Activated naive CD4-positive, alpha-beta T cell treated with anti-CD3 and anti-CD28 coated beads, Interleukin-2, amount 50 U/mL, for 24 hours (primary cell): ENCODE data around the gene SNRPD2.
A peak's percentile ranks its signal among the peaks of the same experiment; 100 is the strongest.
"Not testable (repeated sequence)": the region's sequence is repeated elsewhere in the genome, so short reads cannot be mapped to it uniquely, and the experiment has no call there.

Experiments
- H3K27ac Mint-ChIP-seq: one replicate; pipeline ENCODE4 v1.8.0; 2021; ENCODE audit warnings: mild to moderate bottlenecking, mixed read lengths
- H3K27me3 Mint-ChIP-seq: one replicate; pipeline ENCODE4 v1.8.0; 2021; ENCODE audit warnings: mixed read lengths
- H3K36me3 Mint-ChIP-seq: one replicate; pipeline ENCODE4 v1.8.0; 2021; ENCODE audit warnings: mixed read lengths
- H3K4me1 Mint-ChIP-seq: one replicate; pipeline ENCODE4 v1.8.0; 2021; ENCODE audit warnings: mixed read lengths
- H3K4me3 Mint-ChIP-seq: one replicate; pipeline ENCODE4 v1.8.0; 2021; ENCODE audit warnings: mild to moderate bottlenecking, mixed read lengths
- H3K9me3 Mint-ChIP-seq: one replicate; pipeline ENCODE4 v1.8.0; 2021; ENCODE audit warnings: mixed read lengths

SNRPD2 gene

GRCh38 chr19:45711851-45712698 lies 20.3 kb upstream of the SNRPD2 start:
- H3K27ac Mint-ChIP-seq, result no peak overlapping the region
- H3K9me3 Mint-ChIP-seq, result no peaks in the 10 kb centered on the region
- no peaks in the 10 kb centered on the region for H3K27me3 Mint-ChIP-seq
- H3K4me3 Mint-ChIP-seq, result no peak overlapping the region
- H3K4me1 Mint-ChIP-seq, result peaks cover 41% of the 10 kb centered on the region
- peaks cover 4% of the 10 kb centered on the region for H3K36me3 Mint-ChIP-seq

DNA sequence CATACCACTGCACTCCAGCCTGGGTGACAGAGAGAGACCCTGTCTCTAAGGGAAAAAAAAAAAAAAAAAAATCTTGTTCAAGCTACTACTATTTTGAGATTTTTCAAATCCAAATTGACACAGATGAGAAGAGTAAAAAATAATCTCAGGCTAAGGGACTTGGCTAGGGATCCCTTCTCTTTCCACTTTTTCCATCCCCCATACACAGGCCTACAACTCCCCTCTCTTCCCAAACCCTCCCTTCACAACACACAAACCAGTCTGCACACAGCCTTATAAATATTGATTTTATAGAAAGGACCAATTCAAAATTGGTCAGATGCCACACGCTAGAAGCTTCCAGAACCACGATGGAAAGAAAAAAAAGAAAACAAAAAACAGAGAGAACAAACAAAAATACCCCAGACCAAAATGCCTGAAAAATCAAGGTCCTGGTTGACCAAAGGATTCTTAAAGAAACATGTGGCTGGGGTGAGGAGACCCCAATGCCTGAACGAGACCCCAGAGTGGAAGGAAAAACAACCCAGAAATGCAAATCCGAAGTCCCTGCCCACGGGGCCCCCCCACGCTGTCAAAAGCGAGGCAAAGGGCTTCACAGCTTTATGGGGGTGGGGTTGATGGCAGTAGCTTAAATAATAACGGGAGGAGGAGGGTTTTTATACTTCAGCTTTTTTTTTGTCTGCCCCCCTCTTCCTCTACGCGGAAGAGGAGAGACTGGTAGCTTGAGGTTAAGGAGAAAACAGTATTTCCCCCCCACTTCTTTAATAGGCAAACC lies 18.8 kb upstream of the SNRPD2 start:
- H3K4me1 Mint-ChIP-seq, result peaks cover 33% of the 10 kb centered on the region
- H3K9me3 Mint-ChIP-seq, result no peaks in the 10 kb centered on the region
- no peaks in the 10 kb centered on the region for H3K27me3 Mint-ChIP-seq
- peak overlapping the region; percentile 62 for H3K27ac Mint-ChIP-seq
- H3K4me3 Mint-ChIP-seq, result no peak overlapping the region
- H3K36me3 Mint-ChIP-seq, result peaks cover 4% of the 10 kb centered on the region

DNA sequence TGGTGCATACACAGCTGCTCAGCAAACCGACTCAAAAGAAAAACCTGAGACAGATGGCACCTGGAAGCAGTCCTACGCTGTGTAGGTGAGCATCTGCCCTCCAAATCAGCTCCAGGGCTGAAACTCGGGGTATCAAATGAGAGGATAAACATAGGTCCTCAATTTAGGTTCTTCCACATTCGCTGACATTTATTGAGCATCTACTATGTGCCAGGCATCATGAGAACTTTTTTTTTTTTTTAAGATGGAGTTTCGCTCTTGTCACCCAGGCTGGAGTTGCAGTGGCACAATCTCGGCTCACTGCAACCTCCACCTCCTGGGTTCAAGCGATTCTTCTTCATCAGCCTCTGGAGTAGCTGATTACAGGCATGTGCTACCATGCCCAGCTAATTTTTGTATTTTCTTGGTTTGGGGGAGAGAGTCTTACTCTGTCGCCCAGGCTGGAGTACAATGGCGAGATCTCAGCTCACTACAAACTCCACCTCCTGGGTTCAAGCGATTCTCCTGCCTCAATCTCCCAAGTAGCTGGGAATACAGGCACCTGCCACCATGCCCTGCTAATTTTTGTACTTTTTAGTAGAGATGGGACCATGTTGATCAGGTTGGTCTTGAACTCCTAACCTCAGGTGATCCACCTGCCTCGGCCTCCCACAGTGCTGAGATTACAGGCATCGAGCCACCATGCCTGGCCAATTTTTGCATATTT lies 14.1 kb upstream of the SNRPD2 start:
- Mint-ChIP-seq H3K4me3 (no peak overlapping the region), H3K4me1 (peaks cover 16% of the 10 kb centered on the region), H3K36me3 (peaks cover 6% of the 10 kb centered on the region), H3K27me3 (no peaks in the 10 kb centered on the region), H3K27ac (no peak overlapping the region), H3K9me3 (no peaks in the 10 kb centered on the region)

GRCh38 chr19:45705115-45705514 lies 13.4 kb upstream of the SNRPD2 start:
- Mint-ChIP-seq H3K9me3 (no peaks in the 10 kb centered on the region), H3K4me1 (peaks cover 9% of the 10 kb centered on the region), H3K27me3 (no peaks in the 10 kb centered on the region), H3K27ac (no peak overlapping the region), H3K4me3 (no peak overlapping the region), H3K36me3 (peaks cover 4% of the 10 kb centered on the region)

GRCh38 chr19:45701676-45702075 lies 9.9 kb upstream of the SNRPD2 start:
- no peak overlapping the region for H3K27ac Mint-ChIP-seq

GRCh38 chr19:45693106-45693788 lies 1.5 kb upstream of the SNRPD2 start:
- H3K9me3 Mint-ChIP-seq, result no peaks in the 10 kb centered on the region
- H3K27ac Mint-ChIP-seq, result peak overlapping the region; percentile 92
- H3K4me3 Mint-ChIP-seq, result peak overlapping the region; percentile 94
- peaks cover 30% of the 10 kb centered on the region for H3K4me1 Mint-ChIP-seq
- peaks cover 14% of the 10 kb centered on the region for H3K36me3 Mint-ChIP-seq
- no peaks in the 10 kb centered on the region for H3K27me3 Mint-ChIP-seq

More at GRCh38 chr19:45701676-45702075, 9.9 kb upstream of the SNRPD2 start:
- H3K36me3 Mint-ChIP-seq, result peaks cover 8% of the 10 kb centered on the region
- H3K4me3 Mint-ChIP-seq, result no peak overlapping the region
- H3K9me3 Mint-ChIP-seq, result no peaks in the 10 kb centered on the region
- peaks cover 6% of the 10 kb centered on the region for H3K4me1 Mint-ChIP-seq
- no peaks in the 10 kb centered on the region for H3K27me3 Mint-ChIP-seq

- Mint-ChIP-seq H3K9me3 (no peaks in the 10 kb centered on the region), H3K27ac (peak within 1 kb of the TSS; percentile 99)
Measured at GRCh38 chr19:45692187-45693105, 693 bp upstream of the SNRPD2 start, which contains the start of gene QPCTL. Gene QPCTL, plus strand, starts transcription at chr19:45692666. Its CDS starts 38 bp downstream, at chr19:45692704.

DNA sequence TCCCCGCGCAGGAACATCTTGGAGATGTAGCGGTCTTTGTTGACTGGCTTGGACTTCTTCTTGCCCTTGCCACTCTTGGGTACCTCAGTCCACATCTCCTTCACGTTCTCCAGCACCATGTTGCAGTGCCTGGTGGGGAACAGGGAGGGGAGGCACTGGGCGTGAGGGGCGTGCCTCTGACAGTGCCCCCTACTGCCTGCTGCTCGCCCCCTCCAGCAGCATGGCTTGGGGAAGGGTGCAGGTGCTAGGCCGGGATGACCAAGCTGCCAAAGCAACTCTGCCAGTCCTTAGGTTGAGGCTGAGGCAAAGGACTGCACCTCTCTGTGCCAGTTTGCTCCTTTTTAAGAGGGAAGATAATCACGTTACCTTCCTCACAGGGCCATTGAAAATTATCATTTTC lies 4.2 kb downstream of the SNRPD2 start:
- no peaks in the 10 kb centered on the region for H3K9me3 Mint-ChIP-seq
- no peak overlapping the region for H3K27ac Mint-ChIP-seq
- no peak overlapping the region for H3K4me3 Mint-ChIP-seq
- peaks cover 22% of the 10 kb centered on the region for H3K4me1 Mint-ChIP-seq
- H3K36me3 Mint-ChIP-seq, result peaks cover 9% of the 10 kb centered on the region
- H3K27me3 Mint-ChIP-seq, result no peaks in the 10 kb centered on the region

More at GRCh38 chr19:45692187-45693105, 693 bp upstream of the SNRPD2 start, which contains the start of gene QPCTL:
- Mint-ChIP-seq H3K36me3 (peaks cover 12% of the 10 kb centered on the region), H3K4me3 (peak within 1 kb of the TSS; percentile 94), H3K4me1 (peaks cover 25% of the 10 kb centered on the region), H3K27me3 (no peaks in the 10 kb centered on the region)

DNA sequence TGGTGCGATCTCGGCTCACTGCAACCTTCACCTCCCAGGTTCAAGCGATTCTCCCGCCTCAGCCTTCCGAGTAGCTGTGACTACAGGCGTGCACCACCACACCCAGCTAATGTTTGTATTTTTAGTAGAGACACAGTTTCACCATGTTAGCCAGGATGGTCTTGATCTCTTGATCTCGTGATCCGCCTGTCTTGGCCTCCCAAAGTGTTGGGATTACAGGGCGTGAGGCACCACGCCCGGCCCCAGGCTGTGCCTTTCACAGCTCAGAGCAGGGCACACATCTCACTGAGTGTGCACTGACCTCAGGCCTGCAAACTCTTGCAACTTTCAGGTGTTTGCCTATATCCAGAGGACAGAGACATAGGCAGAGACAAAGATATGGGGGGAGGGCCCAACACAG lies 6.7 kb downstream of the SNRPD2 start:
- not testable (repeated sequence) for H3K27ac Mint-ChIP-seq, H3K27me3 Mint-ChIP-seq, H3K9me3 Mint-ChIP-seq, H3K4me3 Mint-ChIP-seq, H3K36me3 Mint-ChIP-seq
- peaks cover 17% of the 10 kb centered on the region for H3K4me1 Mint-ChIP-seq

DNA sequence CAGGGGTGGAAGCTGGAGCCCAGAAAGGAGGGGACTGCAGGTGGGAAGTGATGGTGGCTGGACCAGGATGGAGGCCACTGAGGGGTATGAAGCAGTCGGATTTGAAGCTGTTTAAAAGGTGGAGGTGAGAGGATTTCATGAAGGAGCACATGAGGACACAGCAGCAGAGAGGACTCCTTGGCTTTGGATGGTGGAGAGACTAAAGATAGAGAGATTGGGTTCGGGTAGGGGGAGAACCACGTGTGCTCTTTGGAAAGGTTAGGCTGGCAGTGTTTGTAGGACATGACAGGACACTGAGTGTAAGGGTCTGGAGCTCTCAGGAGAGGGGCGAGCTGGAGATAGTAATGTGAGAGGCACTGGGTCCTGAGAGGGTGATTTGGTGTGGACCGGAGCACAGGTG lies 8.8 kb downstream of the SNRPD2 start:
- peaks cover 12% of the 10 kb centered on the region for H3K4me1 Mint-ChIP-seq
- no peaks in the 10 kb centered on the region for H3K27me3 Mint-ChIP-seq
- H3K9me3 Mint-ChIP-seq, result no peaks in the 10 kb centered on the region
- peaks cover 3% of the 10 kb centered on the region for H3K36me3 Mint-ChIP-seq
- no peak overlapping the region for H3K27ac Mint-ChIP-seq
- no peak overlapping the region for H3K4me3 Mint-ChIP-seq

DNA sequence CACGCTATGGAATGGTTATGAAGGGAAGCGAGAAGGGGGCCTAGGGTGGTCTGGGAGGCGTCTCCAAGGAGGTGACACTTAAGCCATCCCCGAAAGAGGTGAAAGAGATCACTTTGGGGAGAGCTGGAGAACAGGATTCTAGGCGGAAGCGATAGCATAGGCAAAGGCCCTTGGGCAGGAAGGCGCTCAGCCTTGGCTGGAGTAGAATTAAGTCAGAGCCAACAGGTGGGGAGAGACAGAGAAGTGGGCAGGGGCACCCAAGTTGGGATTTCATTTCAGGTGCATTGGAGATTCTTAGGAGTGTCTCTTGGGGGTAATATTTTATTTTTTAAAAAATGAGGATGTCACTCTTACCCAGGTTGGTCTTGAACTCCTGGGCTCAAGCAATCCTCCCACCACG lies 9.6 kb downstream of the SNRPD2 start:
- no peak overlapping the region for H3K27ac Mint-ChIP-seq
- H3K4me3 Mint-ChIP-seq, result peak overlapping the region; percentile 59
- no peaks in the 10 kb centered on the region for H3K27me3 Mint-ChIP-seq

DNA sequence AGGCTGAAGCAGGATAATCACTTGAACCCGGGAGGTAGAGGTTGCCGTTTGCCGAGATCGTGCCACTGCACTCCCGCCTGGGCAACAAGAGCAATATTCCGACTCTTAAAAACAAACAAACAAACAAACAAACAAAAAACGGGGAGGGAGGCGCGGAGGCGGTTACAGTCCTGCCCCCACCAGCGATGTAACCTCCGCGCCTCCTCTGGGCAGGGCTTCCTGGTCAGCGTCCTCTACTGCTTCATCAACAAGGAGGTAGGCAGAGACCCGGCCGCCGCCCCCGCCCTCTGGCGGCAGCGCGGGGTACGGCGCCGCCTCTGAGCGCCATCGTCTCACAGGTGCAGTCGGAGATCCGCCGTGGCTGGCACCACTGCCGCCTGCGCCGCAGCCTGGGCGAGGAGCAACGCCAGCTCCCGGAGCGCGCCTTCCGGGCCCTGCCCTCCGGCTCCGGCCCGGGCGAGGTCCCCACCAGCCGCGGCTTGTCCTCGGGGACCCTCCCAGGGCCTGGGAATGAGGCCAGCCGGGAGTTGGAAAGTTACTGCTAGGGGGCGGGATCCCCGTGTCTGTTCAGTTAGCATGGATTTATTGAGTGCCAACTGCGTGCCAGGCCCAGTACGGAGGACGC lies 10.2 kb downstream of the SNRPD2 start:
- Mint-ChIP-seq H3K36me3 (peaks cover 2% of the 10 kb centered on the region), H3K4me1 (peaks cover 19% of the 10 kb centered on the region), H3K27me3 (no peaks in the 10 kb centered on the region), H3K4me3 (peak overlapping the region; percentile 79), H3K9me3 (no peaks in the 10 kb centered on the region), H3K27ac (peak overlapping the region; percentile 23)

More for the DNA sequence above, 9.6 kb downstream of the SNRPD2 start:
- Mint-ChIP-seq H3K36me3 (peaks cover 3% of the 10 kb centered on the region), H3K9me3 (no peaks in the 10 kb centered on the region), H3K4me1 (peaks cover 18% of the 10 kb centered on the region)

- peak overlapping the region; percentile 89 for H3K4me3 Mint-ChIP-seq
- no peaks in the 10 kb centered on the region for H3K36me3 Mint-ChIP-seq
- no peaks in the 10 kb centered on the region for H3K9me3 Mint-ChIP-seq
- peak overlapping the region; percentile 79 for H3K27ac Mint-ChIP-seq
- no peaks in the 10 kb centered on the region for H3K27me3 Mint-ChIP-seq
- H3K4me1 Mint-ChIP-seq, result peaks cover 21% of the 10 kb centered on the region
Measured at GRCh38 chr19:45677351-45678230, 14.2 kb downstream of the SNRPD2 start.
